Measurements from ENCODE around the gene FAM20C. TPM values are rescaled to one million over a fixed set of nuclear protein-coding genes. Genes with fewer than 3 reads are reported as not detected.

Gene FAM20C
- total RNA-seq, 2 experiments from 2014 or later: 1.3 to 1.7 TPM

DNA sequence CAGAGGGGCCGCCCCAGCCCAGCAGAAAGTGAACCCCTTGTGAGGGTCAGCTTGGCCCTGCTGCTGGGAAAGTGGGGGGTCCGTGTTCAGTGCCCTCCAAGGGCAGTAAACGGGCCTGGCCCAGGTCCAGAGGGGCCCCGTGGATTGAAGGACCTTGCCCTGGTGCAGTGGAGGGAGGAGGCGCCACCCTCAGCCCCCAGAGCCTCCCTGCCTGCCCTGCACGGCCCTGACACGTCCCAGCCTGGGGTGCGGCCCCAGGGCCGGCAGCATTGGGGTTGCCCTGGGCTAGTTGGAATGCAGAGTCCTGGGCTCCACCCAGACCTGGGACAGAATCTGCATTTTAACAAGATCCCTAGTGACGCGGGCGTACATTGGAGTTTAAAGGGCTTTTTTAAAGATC, 54.8 kb downstream of the FAM20C start:
- no peaks in the 10 kb centered on the region for H3K4me1 Mint-ChIP-seq (ENCODE audit: low read depth)
- TF ChIP-seq, protein P1, sequence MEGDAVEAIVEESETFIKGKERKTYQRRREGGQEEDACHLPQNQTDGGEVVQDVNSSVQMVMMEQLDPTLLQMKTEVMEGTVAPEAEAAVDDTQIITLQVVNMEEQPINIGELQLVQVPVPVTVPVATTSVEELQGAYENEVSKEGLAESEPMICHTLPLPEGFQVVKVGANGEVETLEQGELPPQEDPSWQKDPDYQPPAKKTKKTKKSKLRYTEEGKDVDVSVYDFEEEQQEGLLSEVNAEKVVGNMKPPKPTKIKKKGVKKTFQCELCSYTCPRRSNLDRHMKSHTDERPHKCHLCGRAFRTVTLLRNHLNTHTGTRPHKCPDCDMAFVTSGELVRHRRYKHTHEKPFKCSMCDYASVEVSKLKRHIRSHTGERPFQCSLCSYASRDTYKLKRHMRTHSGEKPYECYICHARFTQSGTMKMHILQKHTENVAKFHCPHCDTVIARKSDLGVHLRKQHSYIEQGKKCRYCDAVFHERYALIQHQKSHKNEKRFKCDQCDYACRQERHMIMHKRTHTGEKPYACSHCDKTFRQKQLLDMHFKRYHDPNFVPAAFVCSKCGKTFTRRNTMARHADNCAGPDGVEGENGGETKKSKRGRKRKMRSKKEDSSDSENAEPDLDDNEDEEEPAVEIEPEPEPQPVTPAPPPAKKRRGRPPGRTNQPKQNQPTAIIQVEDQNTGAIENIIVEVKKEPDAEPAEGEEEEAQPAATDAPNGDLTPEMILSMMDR (IDR thresholded peaks at IDR 0.05): no peak
- no peak for ATAC-seq (ENCODE audit: poor library complexity)
- no peak overlapping the region for H3K4me3 Mint-ChIP-seq
- H3K4me3 ChIP-seq (ENCODE audit: low read length): no peak overlapping the region
- intact Hi-C loops (cut with DNase I, micrococcal nuclease): no loop called here
- H3K9me3 ChIP-seq (ENCODE audit: control insufficient read depth in 1 of 2, insufficient read depth in 1 of 2, low read length in 2 of 2): no peaks in the 10 kb centered on the region
- no peak overlapping the region for H3K27ac Mint-ChIP-seq
- no peaks in the 10 kb centered on the region for H3K27me3 ChIP-seq (ENCODE audit: control insufficient read depth in 1 of 2, insufficient read depth in 2 of 2, low read length in 2 of 2)
- ChIA-PET POLR2A (no interaction called here), CTCF (no interaction called here)
- no peaks in the 10 kb centered on the region for H3K9me3 Mint-ChIP-seq
- H3K36me3 Mint-ChIP-seq (ENCODE audit: low read depth): no peaks in the 10 kb centered on the region
- no peak overlapping the region for H3K27ac ChIP-seq (ENCODE audit: low read depth in 1 of 2, low read length in 2 of 2)
- H3K27me3 Mint-ChIP-seq: no peaks in the 10 kb centered on the region
- DNase-seq: no peak
- H3K36me3 ChIP-seq (ENCODE audit: insufficient read depth, low read length): no peaks in the 10 kb centered on the region
- no peaks in the 10 kb centered on the region for H3K4me1 ChIP-seq (ENCODE audit: insufficient read depth, low read length)

DNA sequence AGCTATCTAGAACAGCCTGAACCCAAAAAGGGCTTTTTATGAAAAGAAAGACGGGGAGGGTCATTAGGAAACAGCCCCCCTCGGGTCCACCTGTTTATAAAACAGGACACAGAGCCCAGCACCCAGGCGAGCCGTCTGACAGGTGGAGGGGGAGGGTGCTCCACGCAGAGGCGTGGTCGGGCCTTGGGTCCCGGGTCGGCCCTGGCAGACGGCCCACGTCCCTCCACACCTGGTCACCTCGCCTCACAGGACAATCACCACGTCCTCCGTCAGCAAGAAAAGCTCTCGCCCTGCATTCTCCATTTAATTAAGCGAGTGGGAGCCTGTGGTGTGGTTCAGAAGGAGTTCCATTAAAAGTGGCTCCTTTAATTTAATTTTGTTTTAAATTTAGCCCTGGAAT, 55.3 kb downstream of the FAM20C start:
- ATAC-seq (ENCODE audit: poor library complexity) (no peak), DNase-seq (no peak)
- H3K9me3 ChIP-seq (ENCODE audit: control insufficient read depth in 1 of 2, insufficient read depth in 1 of 2, low read length in 2 of 2): no peaks in the 10 kb centered on the region
- TF ChIP-seq, protein P1 (IDR thresholded peaks at IDR 0.05): no peak
- no peaks in the 10 kb centered on the region for H3K27me3 ChIP-seq (ENCODE audit: control insufficient read depth in 1 of 2, insufficient read depth in 2 of 2, low read length in 2 of 2)
- no peaks in the 10 kb centered on the region for H3K36me3 ChIP-seq (ENCODE audit: insufficient read depth, low read length)
- H3K4me3 Mint-ChIP-seq: no peak overlapping the region
- intact Hi-C loops (cut with DNase I, micrococcal nuclease): no loop called here
- H3K4me1 Mint-ChIP-seq (ENCODE audit: low read depth): no peaks in the 10 kb centered on the region
- ChIA-PET POLR2A (no interaction called here), CTCF (no interaction called here)
- no peaks in the 10 kb centered on the region for H3K9me3 Mint-ChIP-seq
- no peaks in the 10 kb centered on the region for H3K27me3 Mint-ChIP-seq
- H3K27ac ChIP-seq (ENCODE audit: low read depth in 1 of 2, low read length in 2 of 2): no peak overlapping the region
- H3K4me1 ChIP-seq (ENCODE audit: insufficient read depth, low read length): no peaks in the 10 kb centered on the region
- no peak overlapping the region for H3K4me3 ChIP-seq (ENCODE audit: low read length)
- H3K36me3 Mint-ChIP-seq (ENCODE audit: low read depth): no peaks in the 10 kb centered on the region
- no peak overlapping the region for H3K27ac Mint-ChIP-seq

DNA sequence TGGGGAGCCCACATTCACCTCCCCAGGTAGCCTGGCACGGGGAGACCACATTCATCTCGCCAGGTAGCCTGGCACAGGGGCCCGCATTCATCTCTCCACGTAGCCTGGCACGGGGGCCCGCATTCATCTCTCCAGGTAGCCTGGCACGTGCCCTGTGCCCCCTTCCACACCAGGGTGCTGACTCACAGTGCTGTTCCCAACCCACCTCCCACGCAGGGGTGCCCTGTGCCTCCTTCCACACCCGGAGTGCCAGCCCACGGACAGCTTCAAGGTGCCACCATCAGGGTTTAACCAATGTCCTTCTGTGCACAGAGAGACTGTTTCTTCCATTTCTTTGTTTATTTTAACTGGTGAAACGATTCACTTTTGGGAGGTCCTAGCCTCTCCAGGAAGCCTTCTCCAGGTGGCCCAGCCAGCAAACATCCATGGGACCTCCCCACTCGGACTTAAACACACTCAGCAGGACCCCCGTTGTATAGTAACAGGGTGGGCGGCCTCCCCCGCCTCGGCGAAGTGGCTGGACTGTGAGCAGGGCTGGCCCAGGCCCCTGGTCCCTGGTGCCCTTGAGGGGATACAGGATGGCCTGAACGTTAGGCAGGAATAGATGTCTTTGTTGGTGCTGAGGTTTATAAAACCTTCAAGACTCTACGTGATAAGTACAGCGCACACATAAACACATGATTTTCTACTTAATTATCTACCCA, 56.5 kb downstream of the FAM20C start:
- H3K9me3 Mint-ChIP-seq: no peaks in the 10 kb centered on the region
- H3K9me3 ChIP-seq (ENCODE audit: control insufficient read depth in 1 of 2, insufficient read depth in 1 of 2, low read length in 2 of 2): no peaks in the 10 kb centered on the region
- ChIA-PET CTCF (no interaction called here), POLR2A (no interaction called here)
- no peak for ATAC-seq (ENCODE audit: poor library complexity)
- H3K27ac ChIP-seq (ENCODE audit: low read depth in 1 of 2, low read length in 2 of 2): no peak overlapping the region
- no peak for DNase-seq
- no peaks in the 10 kb centered on the region for H3K27me3 Mint-ChIP-seq
- H3K36me3 Mint-ChIP-seq (ENCODE audit: low read depth): no peaks in the 10 kb centered on the region
- intact Hi-C loops (cut with DNase I, micrococcal nuclease): no loop called here
- H3K36me3 ChIP-seq (ENCODE audit: insufficient read depth, low read length): no peaks in the 10 kb centered on the region
- no peaks in the 10 kb centered on the region for H3K27me3 ChIP-seq (ENCODE audit: control insufficient read depth in 1 of 2, insufficient read depth in 2 of 2, low read length in 2 of 2)
- H3K4me3 ChIP-seq (ENCODE audit: low read length): no peak overlapping the region
- H3K4me3 Mint-ChIP-seq: no peak overlapping the region
- TF ChIP-seq, protein P1 (IDR thresholded peaks at IDR 0.05): no peak
- no peaks in the 10 kb centered on the region for H3K4me1 ChIP-seq (ENCODE audit: insufficient read depth, low read length)
- no peak overlapping the region for H3K27ac Mint-ChIP-seq
- no peaks in the 10 kb centered on the region for H3K4me1 Mint-ChIP-seq (ENCODE audit: low read depth)

All from CD4-positive, alpha-beta T cell (primary cell).